ENCODE data around the gene ZPR1.
"Not testable (repeated sequence)": the region's sequence is repeated elsewhere in the genome, so short reads cannot be mapped to it uniquely, and the experiment has no call there.

The ZPR1 gene

GRCh38 chr11:116823031-116823843 lies 35.4 kb upstream of the ZPR1 start, which contains the start of gene APOA4:
APOA4 (minus strand) TSS chr11:116823304; CDS start chr11:116823191, 113 bp downstream.
- DNase-seq, result no peak

DNA sequence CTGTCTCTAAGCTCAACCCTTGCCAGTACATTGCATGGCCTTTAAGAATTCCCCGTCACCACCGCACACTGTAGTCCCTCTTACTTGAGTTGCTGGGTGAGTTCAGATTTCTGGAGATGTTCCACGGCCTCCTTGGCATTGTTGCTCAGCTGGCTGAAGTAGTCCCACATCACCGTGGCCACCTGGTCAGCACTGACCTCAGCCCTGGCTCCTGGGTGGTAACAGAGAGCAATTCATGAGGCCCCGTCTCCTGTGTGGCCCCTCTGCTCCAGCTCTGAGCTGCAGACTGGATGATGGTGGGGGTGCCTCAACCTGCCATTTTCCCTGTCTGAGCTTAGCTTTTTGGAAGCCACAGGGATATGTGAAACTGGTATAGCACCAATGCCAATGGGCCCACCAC lies 34.8 kb upstream of the ZPR1 start:
- DNase-seq, result no peak

DNA sequence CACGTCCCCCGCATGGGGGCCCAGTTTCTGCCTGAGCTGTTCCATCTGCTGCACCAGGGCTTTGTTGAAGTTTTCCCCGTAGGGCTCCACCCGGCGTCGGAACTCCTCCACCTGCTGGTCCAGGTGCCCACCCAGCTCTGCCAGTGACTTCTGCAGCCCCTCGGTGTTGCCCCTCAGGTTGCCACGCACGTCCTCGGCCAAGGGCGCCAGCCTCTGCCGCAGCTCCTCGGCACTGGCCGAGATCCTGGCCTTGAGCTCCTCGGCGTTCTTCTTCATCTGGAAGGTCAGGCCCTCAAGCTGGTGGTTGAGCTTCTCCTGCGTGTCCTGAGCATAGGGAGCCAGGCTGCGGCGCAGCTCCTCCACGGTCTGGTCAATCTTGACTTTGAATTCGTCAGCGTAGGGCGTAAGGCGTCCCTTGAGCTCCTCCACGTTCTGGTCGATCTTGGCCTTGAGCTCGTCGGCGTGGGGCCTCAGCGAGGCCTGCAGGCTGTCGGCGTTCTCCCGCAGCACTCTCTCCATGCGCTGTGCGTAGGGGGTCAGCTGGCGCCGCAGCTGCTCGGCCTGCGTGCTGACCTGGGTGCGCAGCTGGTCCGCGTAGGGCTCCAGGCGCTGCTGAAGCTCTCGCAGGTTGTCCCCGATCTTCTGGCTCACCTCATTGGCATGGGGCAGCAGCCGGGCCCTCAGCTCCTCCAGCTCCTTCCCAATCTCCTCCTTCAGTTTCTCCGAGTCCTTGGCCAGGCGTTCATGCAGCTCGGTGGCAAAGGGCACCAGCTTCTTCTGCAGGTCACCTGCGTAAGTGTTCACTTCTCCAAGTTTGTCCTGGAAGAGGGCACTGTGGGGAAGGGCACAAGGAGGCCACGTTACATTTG lies 33.5 kb upstream of the ZPR1 start:
- no peak for DNase-seq

DNA sequence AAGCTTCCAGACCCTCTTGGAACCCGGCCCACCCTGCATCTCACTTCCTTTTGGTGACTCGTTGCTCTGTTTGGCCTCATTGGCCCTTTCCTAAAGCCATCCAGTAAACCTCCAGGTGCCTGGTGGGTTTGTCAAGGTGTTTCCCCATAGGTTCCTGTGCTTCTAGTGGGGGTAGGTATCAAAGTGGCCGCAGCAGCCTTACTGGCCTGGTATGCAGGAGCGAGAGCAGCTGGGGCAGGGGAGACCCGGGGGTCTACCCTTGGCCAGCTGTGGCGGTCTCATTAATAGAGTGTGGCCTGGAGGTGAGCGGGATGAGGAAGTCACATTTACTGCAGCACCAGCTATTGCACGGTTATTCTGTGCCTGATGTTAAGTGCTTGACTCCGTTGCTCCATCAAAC lies 31.2 kb upstream of the ZPR1 start:
- no peak for DNase-seq

GRCh38 chr11:116814502-116814901 lies 26.7 kb upstream of the ZPR1 start:
- no peak for DNase-seq

DNA sequence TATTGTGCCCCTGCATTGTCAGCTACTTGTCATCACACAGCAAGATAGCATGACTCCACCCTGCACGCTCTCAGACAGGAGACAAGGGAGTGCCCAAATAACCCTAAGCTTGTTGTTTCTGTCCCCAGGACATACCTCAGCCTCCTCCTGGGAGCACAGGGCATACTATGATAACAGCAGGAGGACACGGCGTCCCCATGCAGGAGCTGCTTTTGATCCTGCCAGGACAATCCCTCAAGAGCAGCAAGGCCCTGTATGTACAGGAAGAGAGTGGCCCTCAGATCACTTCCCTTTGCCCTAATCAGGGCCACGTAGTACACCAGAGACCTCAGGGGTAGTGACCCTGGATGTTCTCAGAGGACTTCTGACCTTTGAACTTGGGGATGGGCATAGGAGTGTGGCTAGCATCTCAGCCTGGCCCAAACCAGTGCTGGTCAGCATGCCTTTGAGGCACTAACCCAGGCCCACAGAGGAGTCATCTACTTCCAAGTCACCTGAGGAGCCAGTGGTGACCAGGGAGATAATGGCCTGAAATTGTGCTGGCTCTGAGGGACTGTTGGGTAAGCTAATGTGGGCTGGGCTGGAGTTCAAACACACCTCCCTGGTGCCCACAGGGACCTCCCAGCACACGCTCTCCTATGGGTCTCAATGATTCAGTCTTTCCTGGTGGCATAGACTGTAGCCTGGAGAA lies 26.1 kb upstream of the ZPR1 start:
- no peak for DNase-seq

DNA sequence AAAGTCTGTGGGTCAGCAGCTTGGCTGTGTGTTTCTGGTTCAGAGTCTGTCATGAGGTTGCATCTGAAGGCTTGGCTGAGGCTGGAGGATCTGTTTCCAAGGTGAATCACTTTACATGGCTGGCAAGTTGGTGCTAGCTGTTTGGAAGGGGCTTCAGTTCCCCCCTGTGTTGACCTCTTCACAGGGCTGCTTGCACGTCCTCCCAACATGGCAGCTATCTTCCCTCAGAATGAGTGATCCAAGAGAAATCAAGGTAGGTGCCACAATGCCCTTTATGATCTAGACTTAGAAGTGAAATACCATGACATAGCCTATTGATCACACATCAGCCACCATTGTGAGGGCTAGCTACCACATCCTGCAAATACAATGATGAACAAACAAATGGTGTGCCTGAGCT lies 25.3 kb upstream of the ZPR1 start:
- DNase-seq, result no peak

DNA sequence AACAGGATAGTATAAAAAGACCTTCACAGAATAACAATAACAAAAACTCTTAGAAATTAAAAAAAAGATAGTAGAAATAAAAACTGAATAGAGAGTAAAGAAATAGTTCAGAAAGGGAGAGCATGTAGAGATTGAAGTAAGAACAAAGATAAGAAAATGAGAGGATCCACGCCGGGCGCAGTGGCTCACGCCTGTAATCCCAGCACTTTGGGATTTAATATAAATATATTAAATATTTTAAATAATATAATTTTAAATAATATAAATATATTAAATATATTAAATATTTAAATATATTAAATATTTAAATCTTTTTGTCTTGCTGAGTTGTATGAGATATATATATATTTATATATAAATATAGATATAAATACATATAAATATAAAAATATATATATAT lies 24.3 kb upstream of the ZPR1 start:
- DNase-seq, result no peak

DNA sequence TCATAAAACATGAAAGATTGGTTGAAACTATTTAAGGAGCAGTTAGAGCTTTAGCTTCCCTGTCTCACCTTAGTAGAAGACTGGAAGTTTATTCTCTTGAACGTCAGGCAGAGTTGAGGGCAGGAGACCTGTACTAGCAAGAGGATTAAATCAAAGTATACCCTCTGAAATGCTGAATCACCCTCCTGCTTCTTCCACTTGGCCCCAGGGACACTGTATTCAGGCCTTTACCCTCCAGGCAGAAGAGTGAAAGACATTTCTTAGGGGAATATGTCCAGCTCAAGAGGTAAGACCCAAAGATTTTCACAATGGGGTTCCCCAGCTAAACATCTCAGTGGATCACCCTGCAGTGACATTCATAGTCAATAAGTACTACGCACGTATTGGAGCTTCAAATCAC lies 23.4 kb upstream of the ZPR1 start:
- DNase-seq, result no peak

DNA sequence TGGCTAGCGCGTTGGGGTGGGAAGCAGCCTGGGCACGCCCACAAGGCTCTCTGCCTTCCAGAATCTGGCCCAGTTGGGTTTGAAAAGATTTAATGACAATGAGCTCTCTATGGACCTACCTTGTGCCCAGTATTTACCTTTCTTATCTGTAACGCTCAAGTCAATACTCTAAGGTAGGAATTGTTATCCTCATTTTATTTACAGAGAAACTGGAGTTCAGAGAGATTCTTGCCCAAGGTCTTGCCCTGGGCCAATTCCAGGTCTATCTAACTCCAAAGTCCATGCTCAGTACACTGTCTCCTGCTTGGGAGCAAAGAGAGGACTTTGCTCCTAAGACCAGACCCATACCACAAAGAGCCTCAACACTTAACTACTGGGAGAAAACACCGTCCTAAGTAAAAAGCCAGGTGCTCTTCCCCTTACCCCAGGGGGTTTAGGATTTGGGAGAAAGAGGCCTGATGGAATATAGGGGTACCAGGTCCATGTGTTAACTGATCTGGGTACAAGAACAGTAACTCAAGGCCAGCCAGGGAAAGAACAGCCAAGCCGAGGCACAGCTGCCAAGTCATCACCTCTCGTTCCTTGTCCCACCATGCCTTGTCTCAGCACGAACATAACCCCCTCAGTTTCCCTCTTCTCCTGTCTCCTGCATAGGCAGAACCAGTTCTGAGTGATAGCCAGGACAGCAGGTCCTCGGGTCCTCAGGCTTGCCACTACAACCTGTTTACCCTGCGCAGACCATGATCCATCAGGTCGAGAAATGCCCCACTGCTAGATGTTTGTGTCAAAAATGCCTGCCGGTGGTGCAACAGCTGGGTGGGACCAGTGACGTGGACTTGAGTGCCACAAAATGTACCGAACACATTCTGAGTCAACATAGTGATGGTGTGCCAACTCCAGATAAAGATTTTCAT lies 20.7 kb upstream of the ZPR1 start:
- DNase-seq, result no peak

- DNase-seq, result no peak
Measured at GRCh38 chr11:116807601-116808261, 19.9 kb upstream of the ZPR1 start.

DNA sequence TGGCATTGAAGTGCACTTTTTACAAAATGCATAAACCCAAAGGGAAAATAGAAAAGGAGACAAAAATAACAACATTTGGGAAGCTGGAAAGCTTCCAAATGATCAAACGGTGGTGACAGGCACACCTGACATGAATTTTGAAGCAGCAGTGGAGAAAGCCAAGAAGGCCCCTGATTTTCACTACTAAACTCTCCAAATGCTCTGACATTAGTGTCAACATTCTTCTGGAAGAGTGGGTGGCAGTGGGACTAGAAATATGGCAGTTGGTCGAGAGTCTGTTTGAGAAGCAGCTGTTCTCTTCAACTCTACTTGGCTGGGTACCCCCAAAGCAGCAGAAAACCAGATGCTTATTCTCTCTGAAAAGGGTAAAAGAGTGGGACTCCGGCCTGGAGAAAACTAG lies 16.2 kb upstream of the ZPR1 start:
- no peak for DNase-seq

DNA sequence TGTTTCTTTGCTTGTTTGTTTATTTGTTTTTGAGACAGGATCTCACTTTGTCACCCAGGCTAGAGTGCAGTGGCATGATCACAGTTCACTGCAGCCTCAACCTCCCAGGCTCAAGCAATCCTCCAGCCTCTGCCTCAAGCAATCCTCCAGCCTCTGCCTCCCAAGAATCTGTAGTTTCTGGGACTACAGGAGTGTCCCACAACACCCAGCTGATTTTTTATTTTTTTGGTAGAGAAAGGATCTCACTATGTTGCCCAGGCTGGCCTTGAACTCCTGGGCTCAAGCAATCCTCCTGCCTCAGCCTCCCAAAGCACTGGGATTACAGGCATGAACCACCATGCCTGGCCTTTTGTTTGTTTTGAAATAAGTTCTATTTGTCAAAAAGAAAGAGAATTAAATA lies 13.8 kb upstream of the ZPR1 start:
- DNase-seq, result not testable (repeated sequence)

GRCh38 chr11:116800610-116801009 lies 12.8 kb upstream of the ZPR1 start:
- no peak for DNase-seq

GRCh38 chr11:116798368-116798767 lies 10.5 kb upstream of the ZPR1 start:
- no peak for DNase-seq

GRCh38 chr11:116797816-116798215 lies 10.0 kb upstream of the ZPR1 start:
- no peak for DNase-seq

DNA sequence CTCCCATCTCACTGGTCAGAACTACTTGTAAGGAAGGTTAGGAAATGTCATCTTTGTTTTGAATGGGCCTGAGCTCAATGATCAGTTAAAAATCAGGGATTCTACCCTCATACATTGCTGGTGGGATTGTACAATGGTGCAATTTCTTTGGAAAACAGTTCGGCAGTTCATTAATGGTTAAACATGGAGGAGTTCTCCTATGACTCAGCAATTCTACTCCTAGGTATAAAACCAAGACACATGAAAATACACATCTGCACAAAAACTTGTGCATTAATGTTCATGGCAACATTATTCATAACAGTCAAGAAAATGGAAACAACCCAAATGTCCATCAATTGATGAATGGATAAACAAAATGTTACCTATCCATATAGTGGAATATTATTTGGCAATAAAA lies 8.7 kb upstream of the ZPR1 start:
- DNase-seq, result no peak

DNA sequence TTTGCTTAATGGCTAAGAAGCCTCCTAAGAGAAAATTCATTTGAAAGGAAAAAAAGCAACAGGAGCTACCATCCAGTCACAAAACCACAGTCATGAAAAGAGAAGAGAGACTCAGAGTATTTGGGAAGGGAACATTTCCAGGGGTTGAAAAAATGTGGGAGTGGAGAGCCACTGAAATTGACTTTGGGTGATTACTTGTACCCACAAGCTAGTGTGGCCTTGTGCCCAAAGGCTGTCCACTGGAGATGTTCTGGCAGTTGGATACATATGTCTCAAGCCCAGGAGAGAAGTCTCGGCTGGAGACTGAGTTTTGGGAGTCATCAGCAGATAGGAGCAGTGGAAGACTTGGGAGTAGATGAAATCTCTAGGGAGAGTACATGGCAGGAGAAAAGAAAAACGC lies 7.0 kb upstream of the ZPR1 start:
- no peak for DNase-seq

DNA sequence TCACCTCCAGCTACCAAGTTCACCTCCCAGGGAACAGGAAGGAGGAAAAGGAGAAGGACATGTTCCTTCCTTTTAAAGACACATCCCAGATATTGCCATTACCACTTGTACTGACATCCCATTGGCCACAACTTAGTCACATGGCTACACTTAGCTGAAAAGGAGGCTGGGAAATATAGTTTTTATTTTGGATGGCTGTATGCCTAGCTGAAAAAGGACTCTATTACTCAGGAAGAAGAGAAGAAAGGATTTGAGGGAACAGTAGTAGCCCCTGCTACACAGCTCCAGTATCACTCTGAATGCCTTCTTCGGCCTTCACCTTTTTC lies 5.9 kb upstream of the ZPR1 start:
- no peak for DNase-seq

DNA sequence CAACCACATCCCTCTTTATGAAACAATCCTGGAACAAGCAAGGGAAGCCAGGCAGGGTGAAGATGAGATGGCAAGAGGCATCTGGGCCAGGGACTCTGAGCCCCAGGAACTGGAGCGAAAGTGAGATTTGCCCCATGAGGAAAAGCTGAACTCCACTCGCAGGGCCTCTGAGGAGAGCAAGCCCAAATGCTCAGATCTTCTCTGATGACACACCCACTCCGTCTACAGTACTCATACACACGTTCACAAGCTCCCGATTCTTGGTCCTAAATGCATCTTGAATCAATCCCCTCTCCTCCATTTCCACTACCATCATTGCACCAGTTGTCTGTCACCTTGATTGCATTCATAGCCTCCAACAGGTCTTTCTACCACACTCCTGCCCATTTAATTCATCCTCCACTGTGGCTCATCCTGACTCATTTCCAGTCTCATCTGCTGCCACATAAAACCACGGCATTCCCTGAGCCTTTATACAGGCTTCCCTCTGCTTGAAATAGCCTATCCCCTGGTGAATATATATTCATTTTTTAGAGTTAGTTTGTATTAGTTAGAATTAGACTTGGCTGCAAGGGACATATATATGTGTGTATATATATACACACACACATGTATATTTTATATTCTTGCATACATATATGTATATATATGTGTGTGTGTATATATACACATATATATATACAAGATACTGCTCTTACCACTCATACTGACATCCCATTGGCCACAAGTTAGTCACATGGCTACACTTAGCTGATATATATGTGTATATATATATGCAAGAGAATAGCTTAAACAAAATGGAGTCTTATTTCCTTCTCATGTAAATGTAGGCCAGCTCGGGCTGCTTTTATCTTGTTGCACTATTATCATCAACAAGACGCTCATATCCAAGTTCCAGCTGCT lies 5.3 kb upstream of the ZPR1 start:
- DNase-seq, result no peak
